Right hindlimb (tissue), 1 donor: ENCODE results near the gene MIER1.
"Not testable (repeated sequence)": the region's sequence is repeated elsewhere in the genome, so short reads cannot be mapped to it uniquely, and the experiment has no call there.

Source experiments
- DNase-seq: peaks from one replicate; pipeline ENCODE4 v3.0.0-alpha.2; 2018

Gene MIER1

GRCh38 chr1:66938613-66939012 is 13.8 kb downstream of the MIER1 start:
- no peak for DNase-seq

GRCh38 chr1:66940981-66941380 is 16.2 kb downstream of the MIER1 start:
- DNase-seq: no peak

GRCh38 chr1:66943361-66943969 is 18.7 kb downstream of the MIER1 start:
- DNase-seq: no peak

- no peak for DNase-seq
Observed at GRCh38 chr1:66944330-66945274, 19.8 kb downstream of the MIER1 start.

- no peak for DNase-seq
Observed at GRCh38 chr1:66945316-66945715, 20.5 kb downstream of the MIER1 start.

- DNase-seq: no peak
Observed at GRCh38 chr1:66947267-66947666, 22.5 kb downstream of the MIER1 start.

- no peak for DNase-seq
Observed at GRCh38 chr1:66951513-66951912, 26.7 kb downstream of the MIER1 start.

GRCh38 chr1:66954208-66954607 is 29.4 kb downstream of the MIER1 start:
- DNase-seq: no peak

GRCh38 chr1:66957938-66958337 is 33.1 kb downstream of the MIER1 start:
- DNase-seq: no peak

- not testable (repeated sequence) for DNase-seq
Observed at GRCh38 chr1:66966188-66966873, 41.5 kb downstream of the MIER1 start.

GRCh38 chr1:66968574-66968973 is 43.8 kb downstream of the MIER1 start:
- no peak for DNase-seq

GRCh38 chr1:66978201-66978600 is 53.4 kb downstream of the MIER1 start:
- DNase-seq: no peak

- not testable (repeated sequence) for DNase-seq
Observed at GRCh38 chr1:66979621-66980020, 54.8 kb downstream of the MIER1 start.

GRCh38 chr1:66980745-66981367 is 56.1 kb downstream of the MIER1 start:
- DNase-seq: no peak

- DNase-seq: no peak
Observed at GRCh38 chr1:66981679-66982078, 56.9 kb downstream of the MIER1 start.

- no peak for DNase-seq
Observed at GRCh38 chr1:66982561-66983260, 57.9 kb downstream of the MIER1 start.

- no peak for DNase-seq
Observed at GRCh38 chr1:66984491-66984890, 59.7 kb downstream of the MIER1 start.

- DNase-seq: no peak
Observed at GRCh38 chr1:66985835-66986234, 61.0 kb downstream of the MIER1 start.

- DNase-seq: no peak
Observed at GRCh38 chr1:66993076-66993475, 68.3 kb downstream of the MIER1 start.

- DNase-seq: peak; percentile 73
Observed at GRCh38 chr1:66996018-66996682, 71.4 kb downstream of the MIER1 start.

- no peak for DNase-seq
Observed at GRCh38 chr1:66998972-66999371, 74.2 kb downstream of the MIER1 start.
